Measurements from ENCODE around the gene ABHD17A.

Gene ABHD17A

GRCh38 chr19:1839658-1840540 lies 45.4 kb downstream of the ABHD17A start:
- no peak for DNase-seq (ENCODE audit: low spot score)

GRCh38 chr19:1837625-1838105 lies 47.6 kb downstream of the ABHD17A start:
- peak; percentile 64 for DNase-seq (ENCODE audit: low spot score)

- no peak for DNase-seq (ENCODE audit: low spot score)
These were observed 48.1 kb downstream of the ABHD17A start for GRCh38 chr19:1837222-1837565.

GRCh38 chr19:1836458-1837221 lies 48.7 kb downstream of the ABHD17A start:
- DNase-seq (ENCODE audit: low spot score): no peak

- no peak for DNase-seq (ENCODE audit: low spot score)
These were observed 51.8 kb downstream of the ABHD17A start for GRCh38 chr19:1833540-1833939.

- no peak for DNase-seq (ENCODE audit: low spot score)
These were observed 53.1 kb downstream of the ABHD17A start for GRCh38 chr19:1832046-1832663.

GRCh38 chr19:1830978-1831377 lies 54.3 kb downstream of the ABHD17A start:
- no peak for DNase-seq (ENCODE audit: low spot score)

GRCh38 chr19:1830568-1830967 lies 54.7 kb downstream of the ABHD17A start:
- DNase-seq (ENCODE audit: low spot score): no peak

- no peak for DNase-seq (ENCODE audit: low spot score)
These were observed 55.3 kb downstream of the ABHD17A start for GRCh38 chr19:1829958-1830357.

- DNase-seq (ENCODE audit: low spot score): no peak
These were observed 56.7 kb downstream of the ABHD17A start for GRCh38 chr19:1828279-1829238.

GRCh38 chr19:1827566-1828278 lies 57.6 kb downstream of the ABHD17A start:
- no peak for DNase-seq (ENCODE audit: low spot score)
